Brain microvascular endothelial cell (primary cell): Measurements from ENCODE around the gene OPHN1.
A peak's percentile ranks its signal among the peaks of the same experiment; 100 is the strongest.

Experiments
- DNase-seq: peaks from one replicate; pipeline ENCODE4 v3.0.0-alpha.2; 2020
- H3K27ac ChIP-seq: fragments of 250-450 bp; sonication (Bioruptor Pico); 2 replicates; pipeline ENCODE4 v1.5.1; 2020; ENCODE audit warnings: mild to moderate bottlenecking, moderate library complexity
- H3K27me3 ChIP-seq: fragments of 250-450 bp; sonication (Bioruptor Pico); replicated peaks from 2 replicates; pipeline ENCODE4 v1.5.1; 2020; ENCODE audit warnings: mild to moderate bottlenecking
- H3K36me3 ChIP-seq: fragments of 250-450 bp; sonication (Bioruptor Pico); replicated peaks from 2 replicates; pipeline ENCODE4 v1.5.1; 2020; ENCODE audit warnings: mild to moderate bottlenecking
- H3K4me3 ChIP-seq: 2 replicates; pipeline ENCODE4 v1.5.1; 2011; ENCODE audit warnings: low read depth, mild to moderate bottlenecking, control low read depth, low read length, moderate library complexity
- CTCF ChIP-seq: IDR thresholded peaks from 2 replicates; pipeline ENCODE4 v1.5.1; 2011; ENCODE audit warnings: low read depth, mild to moderate bottlenecking, moderate library complexity, low read length, control low read depth, inconsistent platforms; ENCODE audit errors: missing control alignments
- in situ Hi-C: cut with HindIII; loops from 2 replicates; pipeline ENCODE4 v1.10.0; 2017; ENCODE audit warnings: low sequenced_read_pairs, low pct_ligation_motif_present

OPHN1 gene

GRCh38 chrX:68193786-68194185 is 239.5 kb downstream of the OPHN1 start:
- Histone ChIP-seq H3K36me3 (no peaks in the 10 kb centered on the region), H3K4me3 (no peak overlapping the region), H3K27me3 (no peaks in the 10 kb centered on the region), H3K27ac (no peak overlapping the region)
- DNase-seq, result no peak
- no peak for TF ChIP-seq CTCF
- in situ Hi-C loops, result no loop called here

- H3K27ac ChIP-seq, result no peak overlapping the region
- no peak overlapping the region for H3K4me3 ChIP-seq
- in situ Hi-C loops, result no loop called here
- DNase-seq, result no peak
- no peak for TF ChIP-seq CTCF
- H3K27me3 ChIP-seq, result no peaks in the 10 kb centered on the region
- no peaks in the 10 kb centered on the region for H3K36me3 ChIP-seq
These were observed 240.1 kb downstream of the OPHN1 start for GRCh38 chrX:68193234-68193633.

GRCh38 chrX:68190799-68191198 is 242.5 kb downstream of the OPHN1 start:
- in situ Hi-C loops, result no loop called here
- no peak for TF ChIP-seq CTCF
- no peak overlapping the region for H3K27ac ChIP-seq
- H3K27me3 ChIP-seq, result no peaks in the 10 kb centered on the region
- no peaks in the 10 kb centered on the region for H3K36me3 ChIP-seq
- H3K4me3 ChIP-seq, result no peak overlapping the region
- no peak for DNase-seq

- DNase-seq, result no peak
- no peak overlapping the region for H3K4me3 ChIP-seq
- H3K27me3 ChIP-seq, result no peaks in the 10 kb centered on the region
- no peak for TF ChIP-seq CTCF
- no peaks in the 10 kb centered on the region for H3K36me3 ChIP-seq
- in situ Hi-C loops, result no loop called here
- H3K27ac ChIP-seq, result no peak overlapping the region
These were observed 246.6 kb downstream of the OPHN1 start for GRCh38 chrX:68186552-68187262.

GRCh38 chrX:68185161-68185560 is 248.1 kb downstream of the OPHN1 start:
- no peak for DNase-seq
- in situ Hi-C loops, result no loop called here
- Histone ChIP-seq H3K4me3 (no peak overlapping the region), H3K36me3 (no peaks in the 10 kb centered on the region), H3K27ac (no peak overlapping the region), H3K27me3 (no peaks in the 10 kb centered on the region)
- no peak for TF ChIP-seq CTCF

GRCh38 chrX:68183612-68184214 is 249.6 kb downstream of the OPHN1 start:
- in situ Hi-C loops, result no loop called here
- H3K36me3 ChIP-seq, result no peaks in the 10 kb centered on the region
- no peak overlapping the region for H3K27ac ChIP-seq
- no peaks in the 10 kb centered on the region for H3K27me3 ChIP-seq
- H3K4me3 ChIP-seq, result no peak overlapping the region
- peak; percentile 25 for DNase-seq
- TF ChIP-seq CTCF, result peak; percentile 53
